ENCODE data around the gene CLMN. TPM values are rescaled to one million over a fixed set of nuclear protein-coding genes. Genes with fewer than 3 reads are reported as not detected.

CLMN gene
- total and polyA plus RNA-seq, 2 of the 8 experiments (the other 6 are each of a cell fraction or from before 2014, with no cell fraction given) = 1.6 to 8.2 TPM

- Histone ChIP-seq H3K18ac (ENCODE audit: extremely low read depth, low read length) (no peak overlapping the region), H2BK15ac (ENCODE audit: low read length) (no peak overlapping the region), H3K27me3 (replicated peaks in 1 of 4; ENCODE audit: control insufficient read depth in 3 of 4, extremely low read depth in 1 of 4, insufficient read depth in 3 of 4, low read length in 3 of 4) (no peaks in the 10 kb centered on the region), H4K5ac (ENCODE audit: insufficient read length, low read depth, low read length) (no peak overlapping the region), H3K4me1 (replicated peaks in 1 of 4; ENCODE audit: control insufficient read depth in 3 of 4, insufficient read depth in 4 of 4, low read length in 3 of 4) (no peaks in the 10 kb centered on the region; a peak in 1 of 7 replicates), H3K23ac (ENCODE audit: insufficient read length) (no peak overlapping the region), H3K79me1 (ENCODE audit: low read depth, low read length) (no peaks in the 10 kb centered on the region), H2BK5ac (ENCODE audit: low read depth, low read length) (no peak overlapping the region), H2BK120ac (replicated peaks; ENCODE audit: low read depth, low read length) (no peak overlapping the region), H2AK5ac (ENCODE audit: low read depth, low read length) (no peak overlapping the region), H3K4me3 (ENCODE audit: extremely low read depth in 1 of 4, insufficient read depth in 2 of 4, low read depth in 3 of 4, low read length in 4 of 4) (no peak overlapping the region), H4K8ac (ENCODE audit: extremely low read depth, insufficient read depth, low read length) (no peak overlapping the region), H3K4ac (replicated peaks; ENCODE audit: insufficient read length, low read depth, low read length) (no peak overlapping the region), H3K79me2 (ENCODE audit: control insufficient read depth in 1 of 2, insufficient read depth in 2 of 2, low read length in 2 of 2) (no peaks in the 10 kb centered on the region), H3K27ac (ENCODE audit: low read depth, low read length) (no peak overlapping the region), H3K23me2 (ENCODE audit: low read depth, low read length) (no peaks in the 10 kb centered on the region), H3K4me2 (ENCODE audit: insufficient read depth in 1 of 2, low read depth in 2 of 2, low read length in 2 of 2) (no peak overlapping the region), H2BK12ac (ENCODE audit: low read depth, low read length) (no peak overlapping the region), H3K9me3 (ENCODE audit: insufficient read depth in 2 of 2, low read depth in 1 of 2, low read length in 1 of 2) (no peaks in the 10 kb centered on the region; a peak in 2 of 4 replicates), H3K56ac (replicated peaks; ENCODE audit: insufficient read length, low read depth, low read length) (no peak overlapping the region), H3K9ac (replicated peaks in 1 of 4; ENCODE audit: extremely low read depth in 1 of 4, low read depth in 3 of 4, low read length in 3 of 4) (no peak overlapping the region), H3K36me3 (ENCODE audit: control insufficient read depth in 2 of 4, insufficient read depth in 4 of 4, low read length in 3 of 4) (no peaks in the 10 kb centered on the region), H3K14ac (ENCODE audit: insufficient read length) (no peak overlapping the region), H4K91ac (replicated peaks; ENCODE audit: insufficient read length, low read length) (no peak overlapping the region), H2BK20ac (ENCODE audit: low read length) (no peak overlapping the region), H4K20me1 (replicated peaks in 1 of 2; ENCODE audit: control insufficient read depth in 1 of 2, insufficient read depth in 2 of 2, low read length in 2 of 2) (no peaks in the 10 kb centered on the region), H2AFZ (ENCODE audit: low read length) (no peak overlapping the region)
- FAIRE-seq (no peak), DNase-seq (ENCODE audit: low read depth in 1 of 2, low spot score in 2 of 2) (no peak)
- ChIA-PET POLR2A (ENCODE audit: partially characterized antibody) (no interaction called here), CTCF (ENCODE audit: partially characterized antibody) (interaction anchor here (1.2 to 1.7 kb wide), 3 partner anchors 17 to 79 kb away, joined by 3 to 5 read pairs (median 3); no protein-coding TSS in a partner anchor)
- 78% methylated on average over 2 of the region's 2 CpGs; no CpG with 5 or more reads in 1 of the 2 experiments for WGBS, 2 experiments (ENCODE audit: extremely low coverage in 1 of 2, insufficient coverage in 1 of 2, insufficient read length in 1 of 2, insufficient replicate concordance in 2 of 2, low coverage in 1 of 2, low lambda C conversion rate in 2 of 2, missing lambda C conversion rate in 1 of 2)
- TF ChIP-seq RNF2 (IDR thresholded peaks at IDR 0.05; ENCODE audit: borderline replicate concordance, low read depth, low read length, missing control alignments, poor library complexity, severe bottlenecking) (no peak), POLR2A (IDR thresholded peaks at IDR 0.05; ENCODE audit: control extremely low read depth in 1 of 2, low read depth in 2 of 2, low read length in 2 of 2) (no peak), POU5F1 (IDR thresholded peaks at IDR 0.05; ENCODE audit: low read depth, low read length) (no peak), CEBPB (IDR thresholded peaks at IDR 0.05; ENCODE audit: low read depth, low read length) (no peak), SP2 (IDR thresholded peaks at IDR 0.05; ENCODE audit: low read length) (no peak), E2F6 (IDR thresholded peaks at IDR 0.05) (no peak)
These were observed 37.2 kb downstream of the CLMN start for GRCh38 chr14:95282354-95282985.

Measured in H1 (cell line).